Ovary (tissue), 3 donors: ENCODE data around the gene SLC24A4.

Experiments
- CTCF ChIP-seq, 3 donors: fragments of 450-650 bp in 2 of 3; fragments of 200-600 bp in 1 of 3; IDR thresholded peaks; one replicate each; pipeline versions ENCODE4 v1.5.1 to v1.8.0; 2016 to 2022; ENCODE audit warnings: antibody characterized with exemption in 3 of 3, mild to moderate bottlenecking in 1 of 3
- POLR2A ChIP-seq: fragments of 450-650 bp; IDR thresholded peaks from one replicate; pipeline ENCODE4 v1.6.1; 2017; ENCODE audit warnings: antibody characterized with exemption, mild to moderate bottlenecking, moderate library complexity
- donor health status: DM: no; HTN: no; CAD: no.

GRCh38 chr14:92534932-92535643, 212.1 kb downstream of the SLC24A4 start:
- no peak for TF ChIP-seq CTCF (IDR thresholded peaks at IDR 0.05)
- TF ChIP-seq POLR2A, result no peak
